Measurements from ENCODE around the gene GMCL1.
"Not testable (repeated sequence)": the region's sequence is repeated elsewhere in the genome, so short reads cannot be mapped to it uniquely, and the experiment has no call there.

Gene GMCL1

GRCh38 chr2:69828938-69829255 lies 563 bp upstream of the GMCL1 start:
- Histone ChIP-seq H3K4me1 (ENCODE audit: insufficient read depth, poor library complexity, severe bottlenecking) (peaks cover 8% of the 10 kb centered on the region), H3K27ac (ENCODE audit: poor library complexity, severe bottlenecking) (peak overlapping the region; percentile 23), H3K4me3 (ENCODE audit: severe bottlenecking) (peak overlapping the region; percentile 73), H3K36me3 (ENCODE audit: low read depth) (peaks cover 11% of the 10 kb centered on the region), H3K9me3 (ENCODE audit: severe bottlenecking) (no peaks in the 10 kb centered on the region), H3K27me3 (ENCODE audit: insufficient read depth, poor library complexity, severe bottlenecking) (no peaks in the 10 kb centered on the region)
- no peak for DNase-seq (ENCODE audit: low spot score)
- TF ChIP-seq CTCF (IDR thresholded peaks at IDR 0.05; ENCODE audit: poor library complexity, severe bottlenecking): no peak
- no peak; the same call in 2 of the 3 replicates for ATAC-seq (ENCODE audit: low read depth)

- no peaks in the 10 kb centered on the region for H3K9me3 ChIP-seq (ENCODE audit: severe bottlenecking)
- DNase-seq (ENCODE audit: low spot score) (peak; percentile 63), ATAC-seq (ENCODE audit: low read depth) (peak; percentile 43)
- peak overlapping the region; percentile 73 for H3K4me3 ChIP-seq (ENCODE audit: severe bottlenecking)
- no peak for TF ChIP-seq CTCF (IDR thresholded peaks at IDR 0.05; ENCODE audit: poor library complexity, severe bottlenecking)
- peaks cover 15% of the 10 kb centered on the region for H3K36me3 ChIP-seq (ENCODE audit: low read depth)
- no peaks in the 10 kb centered on the region for H3K27me3 ChIP-seq (ENCODE audit: insufficient read depth, poor library complexity, severe bottlenecking)
- peaks cover 8% of the 10 kb centered on the region for H3K4me1 ChIP-seq (ENCODE audit: insufficient read depth, poor library complexity, severe bottlenecking)
- H3K27ac ChIP-seq (ENCODE audit: poor library complexity, severe bottlenecking): no peak overlapping the region
These were observed 815 bp downstream of the GMCL1 start for GRCh38 chr2:69830045-69830905.

GRCh38 chr2:69830906-69831241 lies 1.4 kb downstream of the GMCL1 start:
- Histone ChIP-seq H3K4me3 (ENCODE audit: severe bottlenecking) (peak overlapping the region; percentile 73), H3K36me3 (ENCODE audit: low read depth) (peaks cover 15% of the 10 kb centered on the region)
- ATAC-seq (ENCODE audit: low read depth); H3K9me3 ChIP-seq (ENCODE audit: severe bottlenecking); H3K27me3 ChIP-seq (ENCODE audit: insufficient read depth, poor library complexity, severe bottlenecking); H3K4me1 ChIP-seq (ENCODE audit: insufficient read depth, poor library complexity, severe bottlenecking); H3K27ac ChIP-seq (ENCODE audit: poor library complexity, severe bottlenecking); DNase-seq (ENCODE audit: low spot score): not testable (repeated sequence)

GRCh38 chr2:69831354-69831905 lies 2.0 kb downstream of the GMCL1 start:
- ATAC-seq (ENCODE audit: low read depth) (no peak), DNase-seq (ENCODE audit: low spot score) (no peak)
- Histone ChIP-seq H3K27me3 (ENCODE audit: insufficient read depth, poor library complexity, severe bottlenecking) (no peaks in the 10 kb centered on the region), H3K36me3 (ENCODE audit: low read depth) (peaks cover 15% of the 10 kb centered on the region), H3K9me3 (ENCODE audit: severe bottlenecking) (no peaks in the 10 kb centered on the region), H3K4me3 (ENCODE audit: severe bottlenecking) (no peak overlapping the region), H3K27ac (ENCODE audit: poor library complexity, severe bottlenecking) (no peak overlapping the region), H3K4me1 (ENCODE audit: insufficient read depth, poor library complexity, severe bottlenecking) (peaks cover 8% of the 10 kb centered on the region)
- no peak for TF ChIP-seq CTCF (IDR thresholded peaks at IDR 0.05; ENCODE audit: poor library complexity, severe bottlenecking)

GRCh38 chr2:69833752-69834151 lies 4.3 kb downstream of the GMCL1 start:
- Histone ChIP-seq H3K36me3 (ENCODE audit: low read depth) (peaks cover 28% of the 10 kb centered on the region), H3K27me3 (ENCODE audit: insufficient read depth, poor library complexity, severe bottlenecking) (no peaks in the 10 kb centered on the region), H3K4me1 (ENCODE audit: insufficient read depth, poor library complexity, severe bottlenecking) (peaks cover 4% of the 10 kb centered on the region), H3K9me3 (ENCODE audit: severe bottlenecking) (no peaks in the 10 kb centered on the region), H3K4me3 (ENCODE audit: severe bottlenecking) (no peak overlapping the region), H3K27ac (ENCODE audit: poor library complexity, severe bottlenecking) (no peak overlapping the region)
- ATAC-seq (ENCODE audit: low read depth) (no peak), DNase-seq (ENCODE audit: low spot score) (no peak)
- TF ChIP-seq CTCF (IDR thresholded peaks at IDR 0.05; ENCODE audit: poor library complexity, severe bottlenecking): no peak
